ENCODE data around the gene NRXN3.
"Not testable (repeated sequence)": the region's sequence is repeated elsewhere in the genome, so short reads cannot be mapped to it uniquely, and the experiment has no call there.

NRXN3 gene

DNA sequence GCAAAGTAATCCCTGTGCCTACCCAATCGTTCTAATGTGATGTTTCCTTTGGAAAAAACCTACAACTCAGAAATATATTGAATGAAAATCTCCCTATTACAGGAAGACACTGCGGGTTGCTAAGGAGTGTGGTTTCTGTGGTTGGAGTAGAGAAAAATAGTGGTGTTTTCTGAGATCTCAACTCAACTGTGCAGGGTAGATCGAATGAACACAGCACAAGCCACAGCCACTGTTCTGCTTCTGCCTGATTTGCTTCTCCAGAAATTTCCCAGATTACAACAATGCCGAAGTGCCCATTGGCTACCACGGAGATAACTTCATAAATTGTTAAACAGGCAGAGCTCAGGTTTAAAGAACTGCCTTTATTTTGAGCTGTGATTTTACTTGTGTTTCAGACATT is 1560.8 kb downstream of the NRXN3 start:
- no peak for DNase-seq

- no peak for DNase-seq
Measured at GRCh38 chr14:79732911-79733655, 1562.9 kb downstream of the NRXN3 start.

DNA sequence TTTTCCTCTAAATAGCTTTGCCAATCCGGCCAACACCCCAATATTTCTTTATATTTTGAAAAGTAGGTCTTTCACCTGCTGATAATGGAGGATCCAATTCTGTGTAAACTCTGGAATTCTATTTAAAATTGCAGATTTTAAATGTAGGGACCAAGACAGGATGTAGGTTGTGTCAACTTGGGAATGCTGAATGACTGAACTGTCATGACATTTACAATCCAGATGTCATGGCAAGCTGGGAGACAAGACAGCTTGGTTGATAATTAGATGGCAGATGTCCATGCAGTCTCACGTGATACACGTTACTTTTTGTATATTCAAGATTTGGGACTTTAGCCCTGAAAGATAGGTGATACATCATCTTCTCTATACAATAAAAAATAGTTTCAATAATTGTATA is 1564.0 kb downstream of the NRXN3 start:
- DNase-seq: no peak

GRCh38 chr14:79734656-79735055 is 1564.5 kb downstream of the NRXN3 start:
- DNase-seq: no peak

- no peak for DNase-seq
Measured at GRCh38 chr14:79735121-79735520, 1564.9 kb downstream of the NRXN3 start.

DNA sequence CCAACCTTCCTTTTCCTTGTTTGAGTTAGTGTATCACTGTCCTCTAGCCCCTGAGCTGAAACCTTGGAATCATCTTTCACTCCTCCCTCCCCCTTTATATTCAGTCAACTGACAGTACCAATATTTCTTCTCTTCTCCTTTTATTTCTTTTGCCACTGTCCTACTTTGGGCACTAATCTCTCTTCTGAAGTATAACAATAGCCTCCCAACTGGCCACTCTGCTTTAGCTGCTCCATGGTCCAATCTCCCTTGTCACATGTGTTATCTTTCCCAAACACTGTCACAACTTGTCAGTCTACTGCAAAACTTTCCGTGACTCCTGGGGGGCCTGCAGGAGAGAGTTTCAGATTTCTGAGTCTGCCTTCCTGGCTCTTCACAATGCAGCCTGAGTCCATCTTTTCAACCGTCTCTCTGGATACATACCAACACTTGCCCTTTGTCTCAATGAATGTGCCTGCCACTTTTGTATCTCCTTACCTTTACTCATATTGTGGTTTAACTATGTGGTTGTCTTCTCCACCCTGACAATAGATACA is 1570.0 kb downstream of the NRXN3 start:
- DNase-seq: no peak

DNA sequence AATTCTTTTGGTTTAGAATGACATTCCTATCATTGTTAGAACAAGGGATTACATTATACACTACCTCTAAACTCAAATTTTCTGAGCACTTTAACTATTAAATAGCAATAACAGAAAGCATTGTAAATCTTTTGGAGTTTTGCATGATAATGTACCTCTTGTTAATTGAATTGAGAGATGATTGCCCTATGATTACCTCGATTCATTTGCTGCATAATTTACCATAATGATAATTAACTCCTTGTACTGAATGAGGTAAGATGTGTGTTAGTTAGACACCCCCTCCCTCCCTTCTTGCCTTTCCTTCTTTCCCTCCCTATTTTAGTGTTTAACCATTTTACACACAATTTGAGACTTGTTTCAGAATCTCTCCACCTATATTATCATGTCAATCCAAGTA is 1572.0 kb downstream of the NRXN3 start:
- DNase-seq: no peak

DNA sequence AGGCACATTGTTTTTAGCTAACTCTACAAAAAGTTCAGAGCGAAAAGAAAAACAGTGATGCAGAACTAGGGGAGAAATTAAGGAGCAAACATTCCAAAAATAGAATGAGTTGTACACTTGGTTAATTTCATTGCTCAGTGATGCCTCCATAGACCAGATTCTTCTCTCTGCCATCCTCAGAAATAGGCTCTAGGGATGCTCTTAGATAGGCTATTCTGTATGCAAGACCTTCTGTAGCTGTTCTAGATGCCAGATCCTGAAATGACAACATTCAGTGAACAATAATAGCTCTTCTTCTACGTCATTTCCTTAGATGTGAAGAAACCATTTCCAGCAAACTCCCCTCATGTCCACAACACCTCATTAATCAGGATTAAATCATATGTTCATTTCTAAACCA is 1574.9 kb downstream of the NRXN3 start:
- DNase-seq: no peak

DNA sequence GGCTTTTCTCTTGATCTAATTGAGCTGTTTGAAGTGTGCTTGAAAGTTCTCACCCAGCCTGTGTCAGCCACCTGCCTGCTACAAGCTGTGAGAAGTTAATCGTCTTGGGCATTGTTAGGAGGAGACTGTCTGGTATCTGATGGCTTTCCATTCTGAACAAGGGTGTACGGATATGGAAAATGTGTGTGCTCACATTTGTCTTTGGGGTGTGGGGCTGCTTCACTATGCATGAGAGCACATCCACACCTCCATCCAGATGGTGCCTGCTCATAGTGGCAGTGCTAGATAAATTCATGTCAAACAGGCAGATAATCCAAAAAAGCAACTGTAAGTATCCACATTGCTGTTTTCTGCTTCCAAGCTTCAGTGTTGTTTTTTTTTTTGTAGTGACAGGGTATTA is 1578.9 kb downstream of the NRXN3 start:
- DNase-seq: no peak

- no peak for DNase-seq
Measured at GRCh38 chr14:79758985-79759384, 1588.8 kb downstream of the NRXN3 start.

DNA sequence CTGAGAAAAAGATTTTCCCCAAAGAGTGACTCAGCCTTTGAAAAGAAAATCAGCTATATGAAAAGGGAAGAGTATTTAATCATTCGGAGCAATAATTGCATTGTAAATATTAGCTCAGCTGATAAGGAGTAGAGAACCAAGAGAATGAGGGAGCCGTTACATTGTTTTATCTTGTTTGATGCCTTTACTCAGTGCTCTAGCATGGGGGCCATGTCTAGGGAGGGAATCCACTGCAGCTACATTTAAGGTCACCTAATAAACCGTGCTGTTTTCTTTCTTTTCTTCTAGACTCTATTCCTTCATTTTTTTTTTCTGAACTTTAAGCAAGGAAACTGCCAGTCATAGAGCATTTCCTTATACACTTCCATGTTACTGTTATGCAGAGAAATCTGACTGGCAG is 1594.2 kb downstream of the NRXN3 start:
- DNase-seq: no peak

GRCh38 chr14:79766511-79766910 is 1596.3 kb downstream of the NRXN3 start:
- DNase-seq: no peak

GRCh38 chr14:79767251-79767650 is 1597.1 kb downstream of the NRXN3 start:
- DNase-seq: no peak

- DNase-seq: not testable (repeated sequence)
Measured at GRCh38 chr14:79767721-79768120, 1597.5 kb downstream of the NRXN3 start.

DNA sequence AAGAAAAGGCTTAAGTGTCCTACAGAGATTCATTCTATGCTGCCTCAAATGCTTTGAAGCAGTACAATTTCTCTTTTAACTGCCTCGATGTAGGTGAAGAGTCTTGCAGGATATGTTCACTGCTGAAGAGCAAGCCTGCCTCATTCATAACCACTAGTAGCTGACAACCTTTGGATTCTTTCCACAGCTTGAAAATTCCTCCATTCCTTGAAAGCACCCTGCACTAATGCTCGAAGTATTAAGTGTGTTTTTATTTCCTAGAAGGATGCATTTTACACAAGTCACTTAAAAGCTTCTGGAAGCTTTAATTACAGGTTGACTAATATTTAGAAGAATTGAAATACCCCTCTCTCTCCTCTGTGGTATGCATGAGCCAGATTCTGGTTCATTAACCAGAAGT is 1611.7 kb downstream of the NRXN3 start:
- no peak for DNase-seq

- DNase-seq: no peak
Measured at GRCh38 chr14:79783041-79783440, 1612.9 kb downstream of the NRXN3 start.

DNA sequence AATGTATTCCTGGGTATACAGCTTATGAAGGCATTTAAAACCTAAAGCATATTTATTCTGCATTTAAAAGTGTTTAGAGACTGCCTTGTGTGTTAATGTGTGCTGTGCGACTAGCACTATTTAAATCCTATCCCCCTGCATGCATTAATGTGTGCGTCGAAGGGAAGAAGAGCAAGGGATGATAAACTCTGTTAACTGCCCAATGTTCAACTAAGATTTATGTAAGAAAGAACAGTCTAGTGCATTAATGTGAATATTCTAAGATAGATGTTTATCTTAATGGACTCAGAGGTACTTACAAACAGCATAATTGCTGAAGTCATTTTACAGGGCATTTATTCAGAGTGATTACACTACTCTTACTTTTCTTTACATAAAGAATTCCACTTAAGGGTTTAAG is 1616.3 kb downstream of the NRXN3 start:
- no peak for DNase-seq

DNA sequence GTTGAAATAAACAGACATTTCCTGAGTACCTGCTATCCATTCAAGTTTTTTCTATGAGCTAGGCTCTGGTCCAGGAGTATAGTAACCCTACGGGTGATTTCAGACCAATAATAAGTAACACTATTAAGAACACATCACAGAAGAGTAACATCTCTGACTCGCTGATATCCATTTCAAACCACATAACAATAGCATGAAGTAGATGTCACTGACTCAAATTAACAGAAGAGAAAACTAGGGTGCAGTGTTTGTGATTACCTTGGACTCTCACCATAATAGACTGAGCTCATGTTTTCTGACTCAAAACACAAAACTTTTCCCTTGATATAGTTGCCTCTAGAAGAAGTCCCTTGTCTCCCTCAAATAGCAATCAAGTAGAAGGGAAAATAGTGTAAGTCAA is 1618.2 kb downstream of the NRXN3 start:
- no peak for DNase-seq

GRCh38 chr14:79791055-79791732 is 1621.0 kb downstream of the NRXN3 start:
- no peak for DNase-seq

DNA sequence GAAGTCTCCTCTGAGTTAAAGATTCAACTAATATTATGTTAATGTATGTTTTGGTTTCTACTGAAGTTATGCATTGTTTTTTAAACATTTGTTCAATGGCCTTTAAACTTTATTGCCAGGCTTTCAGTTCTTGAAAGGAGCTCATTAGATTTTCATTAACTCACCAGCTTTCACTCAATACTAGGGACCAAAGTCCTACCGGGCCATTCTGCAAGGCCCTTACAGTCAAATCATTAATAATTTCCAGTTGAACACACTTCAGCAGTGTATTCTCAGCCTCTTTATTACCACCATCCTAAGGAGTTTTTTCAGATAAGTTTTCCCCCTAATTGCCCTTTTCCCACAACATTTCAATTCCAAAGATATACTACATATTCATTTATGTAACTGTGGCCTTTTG is 1631.9 kb downstream of the NRXN3 start:
- DNase-seq: no peak

- no peak for DNase-seq
Measured at GRCh38 chr14:79805636-79806035, 1635.5 kb downstream of the NRXN3 start.

- DNase-seq: no peak
Measured at GRCh38 chr14:79809849-79810612, 1639.9 kb downstream of the NRXN3 start.

DNA sequence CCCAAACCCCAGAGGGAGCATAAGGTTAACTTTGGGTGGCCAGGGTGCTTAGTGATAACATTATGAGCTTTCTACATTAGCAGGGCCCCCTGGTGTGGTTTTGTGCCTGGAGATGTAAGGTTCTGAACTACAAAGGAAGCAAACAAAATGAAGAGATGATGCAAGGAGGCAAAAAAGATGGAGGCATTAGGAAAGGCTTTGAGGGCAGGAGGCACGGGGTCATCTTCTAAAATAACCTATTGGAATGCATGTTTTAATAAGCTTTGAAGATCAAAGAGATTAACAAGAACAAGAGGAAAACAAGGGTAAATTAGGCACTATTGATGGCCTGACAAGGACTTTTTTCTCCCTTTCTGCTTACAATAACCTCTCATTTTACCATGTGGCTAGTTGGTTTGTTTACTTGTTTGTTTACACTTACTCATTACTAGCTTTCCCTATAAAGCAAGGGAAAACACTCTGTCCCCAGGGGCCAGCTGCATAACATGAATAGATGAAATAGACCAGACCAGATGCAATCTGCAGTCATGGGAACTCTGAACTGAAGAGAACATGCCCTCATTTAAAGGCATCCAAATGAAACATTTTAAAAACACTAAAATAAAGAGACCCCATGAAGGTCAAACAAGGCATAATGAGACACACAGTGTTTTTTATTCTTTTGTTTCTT is 1650.8 kb downstream of the NRXN3 start:
- DNase-seq: no peak
